Measurements from ENCODE around the gene EVA1C.

Gene EVA1C

GRCh38 chr21:32543975-32544374, 131.5 kb downstream of the EVA1C start:
- TF ChIP-seq REST (IDR thresholded peaks at IDR 0.05; ENCODE audit: insufficient read depth in 1 of 2, low read depth in 2 of 2, low read length in 2 of 2) (no peak), POLR2AphosphoS5 (IDR thresholded peaks at IDR 0.05; ENCODE audit: low read depth, low read length) (no peak), FOXP2 (optimal IDR thresholded peaks at IDR 0.05; ENCODE audit: borderline replicate concordance, extremely low read depth, extremely low read length, insufficient read depth) (no peak), TAF1 (IDR thresholded peaks at IDR 0.05; ENCODE audit: borderline replicate concordance, insufficient read depth, low read length) (no peak), SIN3A (IDR thresholded peaks at IDR 0.05; ENCODE audit: borderline replicate concordance, insufficient read depth, low read length) (no peak)

- TF ChIP-seq REST (IDR thresholded peaks at IDR 0.05; ENCODE audit: insufficient read depth in 1 of 2, low read depth in 2 of 2, low read length in 2 of 2) (no peak), SIN3A (IDR thresholded peaks at IDR 0.05; ENCODE audit: borderline replicate concordance, insufficient read depth, low read length) (no peak), POLR2AphosphoS5 (IDR thresholded peaks at IDR 0.05; ENCODE audit: low read depth, low read length) (no peak), FOXP2 (optimal IDR thresholded peaks at IDR 0.05; ENCODE audit: borderline replicate concordance, extremely low read depth, extremely low read length, insufficient read depth) (no peak), TAF1 (IDR thresholded peaks at IDR 0.05; ENCODE audit: borderline replicate concordance, insufficient read depth, low read length) (no peak)
Measured at GRCh38 chr21:32544697-32545096, 132.2 kb downstream of the EVA1C start.

- TF ChIP-seq SIN3A (IDR thresholded peaks at IDR 0.05; ENCODE audit: borderline replicate concordance, insufficient read depth, low read length), result no peak
- no peak for TF ChIP-seq POLR2AphosphoS5 (IDR thresholded peaks at IDR 0.05; ENCODE audit: low read depth, low read length)
- no peak for TF ChIP-seq REST (IDR thresholded peaks at IDR 0.05; ENCODE audit: insufficient read depth in 1 of 2, low read depth in 2 of 2, low read length in 2 of 2)
- TF ChIP-seq FOXP2 (optimal IDR thresholded peaks at IDR 0.05; ENCODE audit: borderline replicate concordance, extremely low read depth, extremely low read length, insufficient read depth), result no peak
- TF ChIP-seq TAF1 (IDR thresholded peaks at IDR 0.05; ENCODE audit: borderline replicate concordance, insufficient read depth, low read length), result no peak
Measured at GRCh38 chr21:32545948-32546441, 133.5 kb downstream of the EVA1C start.

- TF ChIP-seq POLR2AphosphoS5 (IDR thresholded peaks at IDR 0.05; ENCODE audit: low read depth, low read length) (no peak), SIN3A (IDR thresholded peaks at IDR 0.05; ENCODE audit: borderline replicate concordance, insufficient read depth, low read length) (no peak), TAF1 (IDR thresholded peaks at IDR 0.05; ENCODE audit: borderline replicate concordance, insufficient read depth, low read length) (no peak), REST (IDR thresholded peaks at IDR 0.05; ENCODE audit: insufficient read depth in 1 of 2, low read depth in 2 of 2, low read length in 2 of 2) (no peak), FOXP2 (optimal IDR thresholded peaks at IDR 0.05; ENCODE audit: borderline replicate concordance, extremely low read depth, extremely low read length, insufficient read depth) (no peak)
Measured at GRCh38 chr21:32547018-32547417, 134.5 kb downstream of the EVA1C start.

GRCh38 chr21:32548978-32549377, 136.5 kb downstream of the EVA1C start:
- TF ChIP-seq SIN3A (IDR thresholded peaks at IDR 0.05; ENCODE audit: borderline replicate concordance, insufficient read depth, low read length) (no peak), REST (IDR thresholded peaks at IDR 0.05; ENCODE audit: insufficient read depth in 1 of 2, low read depth in 2 of 2, low read length in 2 of 2) (no peak), FOXP2 (optimal IDR thresholded peaks at IDR 0.05; ENCODE audit: borderline replicate concordance, extremely low read depth, extremely low read length, insufficient read depth) (no peak)

Measured in PFSK-1 (cell line).